ENCODE measurements around the gene HSFY1. TPM values are rescaled to one million over a fixed set of nuclear protein-coding genes. Genes with fewer than 3 reads are reported as not detected.
"Not testable (repeated sequence)": the region's sequence is repeated elsewhere in the genome, so short reads cannot be mapped to it uniquely, and the experiment has no call there.

The HSFY1 gene, protein sequence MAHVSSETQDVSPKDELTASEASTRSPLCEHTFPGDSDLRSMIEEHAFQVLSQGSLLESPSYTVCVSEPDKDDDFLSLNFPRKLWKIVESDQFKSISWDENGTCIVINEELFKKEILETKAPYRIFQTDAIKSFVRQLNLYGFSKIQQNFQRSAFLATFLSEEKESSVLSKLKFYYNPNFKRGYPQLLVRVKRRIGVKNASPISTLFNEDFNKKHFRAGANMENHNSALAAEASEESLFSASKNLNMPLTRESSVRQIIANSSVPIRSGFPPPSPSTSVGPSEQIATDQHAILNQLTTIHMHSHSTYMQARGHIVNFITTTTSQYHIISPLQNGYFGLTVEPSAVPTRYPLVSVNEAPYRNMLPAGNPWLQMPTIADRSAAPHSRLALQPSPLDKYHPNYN
- total RNA-seq, result not detected in 2 replicates

- DNase-seq, result not testable (repeated sequence)
These were observed at the start of gene HSFY1 for GRCh38 chrY:18546420-18546819. HSFY1 (plus strand) TSS chrY:18546720; CDS start chrY:18546788, 68 bp downstream.

GRCh38 chrY:18504266-18504665 lies 42.3 kb upstream of the HSFY1 start:
- DNase-seq, result not testable (repeated sequence)

DNA sequence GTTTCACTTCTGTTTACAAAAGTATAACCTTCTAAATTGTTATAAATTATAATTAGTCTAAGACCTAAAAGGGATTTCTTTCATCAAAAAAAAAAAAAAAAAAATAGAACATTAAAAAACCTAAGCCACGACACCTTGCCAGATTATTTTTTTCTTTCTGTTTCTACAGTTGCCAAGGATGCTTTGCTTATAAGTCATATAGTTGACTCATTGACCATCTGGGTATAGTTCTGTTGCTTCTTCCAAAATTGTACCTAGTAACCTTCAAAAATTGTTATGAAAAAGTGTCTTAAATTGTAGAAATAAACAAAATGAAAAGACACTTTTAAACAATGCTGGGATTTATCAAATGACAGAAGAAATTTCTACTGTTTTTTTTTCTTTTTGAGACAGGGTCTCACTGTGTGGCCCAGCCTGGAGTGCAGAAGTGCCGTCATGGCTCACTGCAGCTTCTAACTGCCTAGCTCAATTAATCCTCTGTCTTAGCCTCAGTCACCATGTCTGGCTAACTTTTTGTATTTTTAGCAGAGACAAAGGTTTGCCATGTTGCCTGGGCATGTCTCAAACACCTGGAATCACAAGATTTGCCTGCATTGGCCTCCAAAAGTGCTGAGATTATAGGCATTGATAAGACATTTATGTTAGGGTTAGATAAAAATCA lies 15.4 kb upstream of the HSFY1 start:
- not testable (repeated sequence) for DNase-seq

GRCh38 chrY:18538952-18539351 lies 7.6 kb upstream of the HSFY1 start:
- not testable (repeated sequence) for DNase-seq

DNA sequence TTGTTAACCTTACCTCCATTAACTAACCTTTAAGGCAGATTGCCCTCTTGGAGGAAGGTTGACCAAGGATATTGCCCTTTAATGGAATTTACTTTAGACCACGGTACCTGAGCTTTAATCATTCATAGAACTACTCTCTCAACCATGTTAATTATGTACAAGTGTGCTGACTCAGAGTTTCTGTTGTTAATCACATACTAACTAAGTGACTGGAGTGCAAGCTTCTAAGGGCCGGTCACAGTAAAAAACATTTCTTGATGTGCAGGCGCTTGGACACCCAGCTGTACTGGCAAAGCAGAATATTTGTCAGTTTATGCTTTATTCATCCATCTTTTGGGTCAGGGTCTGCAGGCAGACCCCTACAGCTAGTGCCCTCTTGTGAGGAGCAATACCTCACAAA lies 6.6 kb downstream of the HSFY1 start:
- DNase-seq, result not testable (repeated sequence)

DNA sequence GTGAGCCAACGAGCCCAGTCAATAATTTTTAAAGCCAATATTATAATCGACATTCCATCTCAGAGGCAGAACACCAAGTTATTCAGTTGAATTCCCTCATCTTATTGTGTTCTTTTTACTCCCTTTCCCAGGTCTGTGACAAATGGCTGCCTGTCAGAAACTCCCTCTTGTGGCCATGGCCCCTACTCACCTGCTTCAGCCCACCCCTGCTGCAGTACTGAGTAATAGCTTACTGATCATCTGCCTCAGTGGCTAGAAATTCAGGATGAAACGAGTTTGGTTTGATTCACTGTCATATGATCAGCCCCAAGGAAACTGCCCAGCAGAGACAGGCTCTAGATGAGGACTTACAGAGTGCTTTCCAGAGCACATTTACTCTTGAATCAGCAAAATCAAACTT lies 19.4 kb downstream of the HSFY1 start:
- DNase-seq, result not testable (repeated sequence)

Other genes with a start within 250 kb of the HSFY1 start
- gene HSFY2, start 227.0 kb downstream of the HSFY1 start, total RNA-seq, result not detected in 2 replicates